Natural killer cell (primary cell): ENCODE results near the gene ZSWIM4. TPM values are rescaled to one million over a fixed set of nuclear protein-coding genes. Genes with fewer than 3 reads are reported as not detected.

ENCODE experiments used
- ATAC-seq, 3 donors: fragments of 150-1000 bp in 2 of 3; fragments of 200-7000 bp in 1 of 3; cut with Tn5 transposase; 1 replicate in 1 of 3; 2 replicates in 2 of 3; pipeline ENCODE4 v1.10.0; 2021; ENCODE audit warnings: mild to moderate bottlenecking in 2 of 3, moderate library complexity in 2 of 3
- DNase-seq, 2 donors: peaks; one replicate each; pipeline versions ENCODE4 v3.0.0 to v3.0.0-alpha.2; 2013 to 2021; ENCODE audit warnings: mixed read lengths in 1 of 2
- H3K27ac ChIP-seq: one replicate; pipeline ENCODE4 v1.5.1; 2013; ENCODE audit warnings: mild to moderate bottlenecking, low read length
- H3K27me3 ChIP-seq: one replicate; pipeline ENCODE4 v1.6.1; 2013; ENCODE audit warnings: low read length; ENCODE audit not compliant: control insufficient read depth, insufficient read depth
- H3K36me3 ChIP-seq: one replicate; pipeline ENCODE4 v1.6.1; 2013; ENCODE audit warnings: low read length; ENCODE audit not compliant: control insufficient read depth, insufficient read depth
- H3K4me1 ChIP-seq: one replicate; pipeline ENCODE4 v1.6.1; 2013; ENCODE audit warnings: low read length; ENCODE audit not compliant: control insufficient read depth, insufficient read depth
- H3K4me3 ChIP-seq: one replicate; pipeline ENCODE4 v1.5.1; 2013; ENCODE audit warnings: low read length
- H3K9me3 ChIP-seq: one replicate; pipeline ENCODE4 v1.6.1; 2013; ENCODE audit warnings: low read length; ENCODE audit not compliant: control insufficient read depth, insufficient read depth
- H3K27ac Mint-ChIP-seq, 2 donors: one replicate each; pipeline ENCODE4 v1.8.0; 2022; ENCODE audit warnings: mild to moderate bottlenecking in 2 of 2, mixed read lengths in 2 of 2, moderate library complexity in 1 of 2
- H3K27me3 Mint-ChIP-seq, 2 donors: one replicate each; pipeline ENCODE4 v1.8.0; 2022; ENCODE audit warnings: low read depth in 2 of 2, mixed read lengths in 2 of 2
- H3K36me3 Mint-ChIP-seq: one replicate; pipeline ENCODE4 v1.8.0; 2022; ENCODE audit warnings: mixed read lengths
- H3K4me1 Mint-ChIP-seq, 2 donors: one replicate each; pipeline ENCODE4 v1.8.0; 2022; ENCODE audit warnings: mixed read lengths in 2 of 2
- H3K4me3 Mint-ChIP-seq: one replicate; pipeline ENCODE4 v1.8.0; 2022; ENCODE audit warnings: mild to moderate bottlenecking, moderate library complexity, mixed read lengths
- H3K9me3 Mint-ChIP-seq, 2 donors: one replicate each; pipeline ENCODE4 v1.8.0; 2022; ENCODE audit warnings: mixed read lengths in 2 of 2
- CTCF ChIP-seq: fragments of 200-600 bp; IDR thresholded peaks from one replicate; pipeline ENCODE4 v1.8.0; 2022; ENCODE audit warnings: antibody characterized with exemption
- WGBS: methylation state at CpG from one replicate; pipeline ENCODE4 v1.1.7; 2013; ENCODE audit warnings: missing lambda C conversion rate; ENCODE audit not compliant: insufficient coverage; 5-methylcytosine and 5-hydroxymethylcytosine counted together
- intact Hi-C: fragments of 100-400 bp; cut with micrococcal nuclease; formaldehyde crosslinking; loops from one replicate; pipeline ENCODE4 v1.14.2; 2022
- total RNA-seq, 4 donors: library from RNA; stranded (reverse); fragments of 120-200 nt in 1 of 4; gene quantifications; one replicate each; pipeline versions ENCODE4 v1.2.3 to v1.2.4, GENCODE V29; 2013 to 2022

The ZSWIM4 gene
- total RNA-seq, 3 donors from 2014 or later (not counting 1 experiment from before 2014, with no cell fraction given): 5.8 to 5.9 (median 5.9) TPM

GRCh38 chr19:13758795-13759194, 36.4 kb upstream of the ZSWIM4 start:
- H3K4me1 Mint-ChIP-seq: peaks cover 0 to 5% of the 10 kb centered on the region in 2 donors
- no peak for ATAC-seq
- no peak overlapping the region for H3K4me3 Mint-ChIP-seq
- H3K36me3 Mint-ChIP-seq: peaks cover 17% of the 10 kb centered on the region
- Histone ChIP-seq H3K4me3 (no peak overlapping the region), H3K27me3 (no peaks in the 10 kb centered on the region), H3K36me3 (peaks cover 60% of the 10 kb centered on the region), H3K27ac (no peak overlapping the region), H3K4me1 (peaks cover 2% of the 10 kb centered on the region), H3K9me3 (no peaks in the 10 kb centered on the region)
- H3K9me3 Mint-ChIP-seq: no peaks in the 10 kb centered on the region
- TF ChIP-seq CTCF: no peak
- WGBS: 97% methylated on average over 24 of the region's 24 CpGs
- no peak overlapping the region for H3K27ac Mint-ChIP-seq
- H3K27me3 Mint-ChIP-seq: no peaks in the 10 kb centered on the region
- no peak for DNase-seq
- intact Hi-C loops: no loop called here

GRCh38 chr19:13761423-13761822, 33.8 kb upstream of the ZSWIM4 start:
- peaks cover 42% of the 10 kb centered on the region for H3K36me3 ChIP-seq
- intact Hi-C loops: no loop called here
- no peaks in the 10 kb centered on the region for H3K27me3 Mint-ChIP-seq
- WGBS: 89% methylated on average over 8 of the region's 8 CpGs
- no peaks in the 10 kb centered on the region for H3K27me3 ChIP-seq
- H3K27ac ChIP-seq: no peak overlapping the region
- H3K4me1 ChIP-seq: peaks cover 16% of the 10 kb centered on the region
- ATAC-seq: no peak
- no peaks in the 10 kb centered on the region for H3K9me3 Mint-ChIP-seq
- no peak overlapping the region for H3K4me3 Mint-ChIP-seq
- H3K36me3 Mint-ChIP-seq: peaks cover 8% of the 10 kb centered on the region
- TF ChIP-seq CTCF: no peak
- H3K4me1 Mint-ChIP-seq: peaks cover 10 to 15% of the 10 kb centered on the region in 2 donors
- H3K9me3 ChIP-seq: no peaks in the 10 kb centered on the region
- H3K4me3 ChIP-seq: no peak overlapping the region
- DNase-seq: no peak
- no peak overlapping the region for H3K27ac Mint-ChIP-seq

GRCh38 chr19:13762635-13763235, 32.5 kb upstream of the ZSWIM4 start:
- no peak for ATAC-seq
- peaks cover 29% of the 10 kb centered on the region for H3K36me3 ChIP-seq

More at GRCh38 chr19:13762635-13763235, 32.5 kb upstream of the ZSWIM4 start:
- TF ChIP-seq CTCF: no peak
- H3K4me3 ChIP-seq: no peak overlapping the region
- Mint-ChIP-seq H3K27me3 (no peaks in the 10 kb centered on the region), H3K36me3 (peaks cover 8% of the 10 kb centered on the region), H3K4me3 (no peak overlapping the region), H3K9me3 (no peaks in the 10 kb centered on the region), H3K27ac (no peak overlapping the region), H3K4me1 (peaks cover 10 to 15% of the 10 kb centered on the region in 2 donors)
- peaks cover 16% of the 10 kb centered on the region for H3K4me1 ChIP-seq
- H3K27ac ChIP-seq: no peak overlapping the region
- intact Hi-C loops: no loop called here
- no peaks in the 10 kb centered on the region for H3K9me3 ChIP-seq
- 96% methylated on average over 41 of the region's 42 CpGs for WGBS
- no peaks in the 10 kb centered on the region for H3K27me3 ChIP-seq
- DNase-seq: no peak
